ENCODE data around the gene CIT.

DNA sequence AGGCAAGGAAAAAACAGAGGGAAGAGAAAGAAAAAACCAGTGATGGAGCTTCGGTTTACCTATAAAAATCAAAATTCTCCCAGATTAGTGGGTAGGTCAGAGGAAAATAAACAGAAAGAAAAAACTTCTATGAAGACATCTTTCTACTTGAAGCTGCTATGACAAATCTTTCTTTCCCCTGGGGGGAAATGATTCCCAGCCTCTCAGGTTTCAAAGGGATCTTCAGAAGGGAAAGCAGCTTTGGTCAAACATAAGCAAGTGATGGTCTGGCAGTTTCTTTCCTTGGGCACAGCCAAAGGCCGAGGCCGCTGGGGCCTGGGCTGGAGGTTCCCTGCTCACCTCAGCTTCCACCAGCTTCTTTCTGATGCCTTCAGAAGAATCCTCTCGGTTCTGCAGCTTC is 104.7 kb downstream of the CIT start:
- TF ChIP-seq, protein P1, sequence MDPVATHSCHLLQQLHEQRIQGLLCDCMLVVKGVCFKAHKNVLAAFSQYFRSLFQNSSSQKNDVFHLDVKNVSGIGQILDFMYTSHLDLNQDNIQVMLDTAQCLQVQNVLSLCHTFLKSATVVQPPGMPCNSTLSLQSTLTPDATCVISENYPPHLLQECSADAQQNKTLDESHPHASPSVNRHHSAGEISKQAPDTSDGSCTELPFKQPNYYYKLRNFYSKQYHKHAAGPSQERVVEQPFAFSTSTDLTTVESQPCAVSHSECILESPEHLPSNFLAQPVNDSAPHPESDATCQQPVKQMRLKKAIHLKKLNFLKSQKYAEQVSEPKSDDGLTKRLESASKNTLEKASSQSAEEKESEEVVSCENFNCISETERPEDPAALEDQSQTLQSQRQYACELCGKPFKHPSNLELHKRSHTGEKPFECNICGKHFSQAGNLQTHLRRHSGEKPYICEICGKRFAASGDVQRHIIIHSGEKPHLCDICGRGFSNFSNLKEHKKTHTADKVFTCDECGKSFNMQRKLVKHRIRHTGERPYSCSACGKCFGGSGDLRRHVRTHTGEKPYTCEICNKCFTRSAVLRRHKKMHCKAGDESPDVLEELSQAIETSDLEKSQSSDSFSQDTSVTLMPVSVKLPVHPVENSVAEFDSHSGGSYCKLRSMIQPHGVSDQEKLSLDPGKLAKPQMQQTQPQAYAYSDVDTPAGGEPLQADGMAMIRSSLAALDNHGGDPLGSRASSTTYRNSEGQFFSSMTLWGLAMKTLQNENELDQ (tag by site-specific recombination; IDR thresholded peaks at IDR 0.05; ENCODE audit: low read depth): no peak
- TF ChIP-seq ZNF274 (IDR thresholded peaks at IDR 0.05; ENCODE audit: low read length) (no peak), ZNF274 (tag by site-specific recombination; IDR thresholded peaks at IDR 0.05; ENCODE audit: borderline replicate concordance) (no peak), ZNF530 (tag by site-specific recombination; IDR thresholded peaks at IDR 0.05; ENCODE audit: low read depth) (no peak), ZBTB11 (tag by site-specific recombination; conservative IDR thresholded peaks at IDR 0.05; ENCODE audit: low read depth) (no peak), FEZF1 (tag by site-specific recombination; IDR thresholded peaks at IDR 0.05) (no peak), ZNF184 (tag by site-specific recombination; IDR thresholded peaks at IDR 0.05) (no peak), REST (tag by site-specific recombination; IDR thresholded peaks at IDR 0.05) (no peak), ZIC2 (tag by site-specific recombination; IDR thresholded peaks at IDR 0.05) (no peak)
- TF ChIP-seq, protein P2, sequence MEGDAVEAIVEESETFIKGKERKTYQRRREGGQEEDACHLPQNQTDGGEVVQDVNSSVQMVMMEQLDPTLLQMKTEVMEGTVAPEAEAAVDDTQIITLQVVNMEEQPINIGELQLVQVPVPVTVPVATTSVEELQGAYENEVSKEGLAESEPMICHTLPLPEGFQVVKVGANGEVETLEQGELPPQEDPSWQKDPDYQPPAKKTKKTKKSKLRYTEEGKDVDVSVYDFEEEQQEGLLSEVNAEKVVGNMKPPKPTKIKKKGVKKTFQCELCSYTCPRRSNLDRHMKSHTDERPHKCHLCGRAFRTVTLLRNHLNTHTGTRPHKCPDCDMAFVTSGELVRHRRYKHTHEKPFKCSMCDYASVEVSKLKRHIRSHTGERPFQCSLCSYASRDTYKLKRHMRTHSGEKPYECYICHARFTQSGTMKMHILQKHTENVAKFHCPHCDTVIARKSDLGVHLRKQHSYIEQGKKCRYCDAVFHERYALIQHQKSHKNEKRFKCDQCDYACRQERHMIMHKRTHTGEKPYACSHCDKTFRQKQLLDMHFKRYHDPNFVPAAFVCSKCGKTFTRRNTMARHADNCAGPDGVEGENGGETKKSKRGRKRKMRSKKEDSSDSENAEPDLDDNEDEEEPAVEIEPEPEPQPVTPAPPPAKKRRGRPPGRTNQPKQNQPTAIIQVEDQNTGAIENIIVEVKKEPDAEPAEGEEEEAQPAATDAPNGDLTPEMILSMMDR (tag by site-specific recombination; IDR thresholded peaks at IDR 0.05): no peak
